Activated B cell treated with CpG ODN at 0.5 μM for 24 hours (primary cell): ENCODE data around the gene DYRK1B. TPM values are rescaled to one million over a fixed set of nuclear protein-coding genes. Genes with fewer than 3 reads are reported as not detected.
"Not testable (repeated sequence)": the region's sequence is repeated elsewhere in the genome, so short reads cannot be mapped to it uniquely, and the experiment has no call there.

Source experiments
- ATAC-seq: fragments of 200-7000 bp; cut with Tn5 transposase; one replicate; pipeline ENCODE4 v1.10.0; 2021; ENCODE audit warnings: low read depth, mild to moderate bottlenecking, moderate library complexity
- CTCF ChIA-PET: fragments of 350-600 bp; sonication (Branson Sonifier 250); formaldehyde crosslinking; loops from one replicate; lab custom pipeline; 2021; ENCODE audit warnings: antibody characterized with exemption; lab: Charles Lee
- POLR2A ChIA-PET: fragments of 350-600 bp; sonication (Branson Sonifier 250); formaldehyde crosslinking; loops from one replicate; lab custom pipeline; 2021; ENCODE audit warnings: antibody characterized with exemption; lab: Charles Lee
- DNase-seq: peaks from one replicate; pipeline ENCODE4 v3.0.0; 2022
- H3K27ac Mint-ChIP-seq: one replicate; pipeline ENCODE4 v1.8.0; 2020; ENCODE audit warnings: mixed read lengths
- H3K27me3 Mint-ChIP-seq: one replicate; pipeline ENCODE4 v1.8.0; 2021; ENCODE audit warnings: mixed read lengths
- H3K36me3 Mint-ChIP-seq: one replicate; pipeline ENCODE4 v1.8.0; 2021; ENCODE audit warnings: low read depth, mixed read lengths
- H3K4me1 Mint-ChIP-seq: one replicate; pipeline ENCODE4 v1.8.0; 2021; ENCODE audit warnings: mixed read lengths
- H3K4me3 Mint-ChIP-seq: one replicate; pipeline ENCODE4 v1.8.0; 2020; ENCODE audit warnings: mild to moderate bottlenecking, mixed read lengths
- H3K9me3 Mint-ChIP-seq: one replicate; pipeline ENCODE4 v1.8.0; 2020; ENCODE audit warnings: mixed read lengths
- CTCF ChIP-seq: fragments of 200-600 bp; IDR thresholded peaks from one replicate; pipeline ENCODE4 v1.8.0; 2022; ENCODE audit warnings: antibody characterized with exemption, mild to moderate bottlenecking
- intact Hi-C: fragments of 100-400 bp; cut with micrococcal nuclease; formaldehyde crosslinking; loops from one replicate; pipeline ENCODE4 v1.15.1; 2024
- total RNA-seq: library from RNA; stranded (reverse); gene quantifications from 2 replicates; pipeline ENCODE4 v1.2.3, GENCODE V29; 2022

Gene DYRK1B
- total RNA-seq, 1 donor from 2014 or later = 17.2 TPM

GRCh38 chr19:39810424-39810823 lies 23.5 kb downstream of the DYRK1B start:
- H3K27ac Mint-ChIP-seq = no peak overlapping the region
- H3K36me3 Mint-ChIP-seq = peaks cover 1% of the 10 kb centered on the region
- H3K27me3 Mint-ChIP-seq = peaks cover 3% of the 10 kb centered on the region
- H3K4me3 Mint-ChIP-seq = no peak overlapping the region
- TF ChIP-seq CTCF = no peak
- no peaks in the 10 kb centered on the region for H3K4me1 Mint-ChIP-seq
- intact Hi-C loops = no loop called here
- CTCF ChIA-PET = no interaction called here
- POLR2A ChIA-PET = no interaction called here
- no peaks in the 10 kb centered on the region for H3K9me3 Mint-ChIP-seq
- DNase-seq (no peak), ATAC-seq (no peak)

GRCh38 chr19:39809368-39809767 lies 24.6 kb downstream of the DYRK1B start:
- Mint-ChIP-seq H3K36me3 (peaks cover 1% of the 10 kb centered on the region), H3K4me3 (no peak overlapping the region), H3K27me3 (peaks cover 8% of the 10 kb centered on the region), H3K4me1 (no peaks in the 10 kb centered on the region), H3K27ac (no peak overlapping the region), H3K9me3 (no peaks in the 10 kb centered on the region)
- ATAC-seq (no peak), DNase-seq (no peak)
- intact Hi-C loops = no loop called here
- POLR2A ChIA-PET = no interaction called here
- CTCF ChIA-PET = interaction anchor here (1.1 kb wide), 1 partner anchor 17 kb away, joined by 3 read pairs; no protein-coding TSS in a partner anchor
- no peak for TF ChIP-seq CTCF

- ATAC-seq, H3K9me3 Mint-ChIP-seq, H3K27ac Mint-ChIP-seq, intact Hi-C loops, DNase-seq, H3K4me1 Mint-ChIP-seq, H3K4me3 Mint-ChIP-seq, H3K36me3 Mint-ChIP-seq: not testable (repeated sequence)
- ChIA-PET CTCF (interaction anchor here (1.1 kb wide), 1 partner anchor 16 kb away, joined by 3 read pairs; no protein-coding TSS in a partner anchor), POLR2A (interaction anchor here (0.6 kb wide), 1 partner anchor 37 kb away, joined by 3 read pairs; no protein-coding TSS in a partner anchor)
- peaks cover 13% of the 10 kb centered on the region for H3K27me3 Mint-ChIP-seq
Observed at GRCh38 chr19:39808688-39809087, 25.3 kb downstream of the DYRK1B start.

- Mint-ChIP-seq H3K9me3 (no peaks in the 10 kb centered on the region), H3K4me1 (no peaks in the 10 kb centered on the region), H3K36me3 (no peaks in the 10 kb centered on the region), H3K4me3 (no peak overlapping the region), H3K27ac (no peak overlapping the region), H3K27me3 (peaks cover 18% of the 10 kb centered on the region)
- intact Hi-C loops = no loop called here
- POLR2A ChIA-PET = no interaction called here
- TF ChIP-seq CTCF = no peak
- DNase-seq (no peak), ATAC-seq (no peak)
- CTCF ChIA-PET = no interaction called here
Observed at GRCh38 chr19:39807846-39808364, 26.1 kb downstream of the DYRK1B start.

GRCh38 chr19:39805104-39805503 lies 28.9 kb downstream of the DYRK1B start:
- Mint-ChIP-seq H3K4me3 (no peak overlapping the region), H3K27ac (no peak overlapping the region), H3K27me3 (peaks cover 21% of the 10 kb centered on the region), H3K36me3 (no peaks in the 10 kb centered on the region), H3K4me1 (no peaks in the 10 kb centered on the region), H3K9me3 (no peaks in the 10 kb centered on the region)
- CTCF ChIA-PET = no interaction called here
- no peak for ATAC-seq
- intact Hi-C loops = no loop called here
- DNase-seq = no peak
- POLR2A ChIA-PET = no interaction called here
- TF ChIP-seq CTCF = no peak
